HepG2 (cell line): ENCODE results near the gene MLLT11. TPM values are rescaled to one million over a fixed set of nuclear protein-coding genes. Genes with fewer than 3 reads are reported as not detected.
A peak's percentile ranks its signal among the peaks of the same experiment; 100 is the strongest.

Experiments
- GATAD2A ChIP-seq: IDR thresholded peaks from 2 replicates; pipeline ENCODE4 v1.6.1; 2016
- HMGA1 ChIP-seq: sonication (generic); formaldehyde crosslinking; conservative IDR thresholded peaks from 2 replicates; pipeline ENCODE4 v1.4.0; 2020; ENCODE audit warnings: missing genetic modification reagents
- HOXA9 ChIP-seq: sonication (generic); formaldehyde crosslinking; IDR thresholded peaks from 2 replicates; pipeline ENCODE4 v1.8.1; 2022; ENCODE audit warnings: missing genetic modification reagents, mild to moderate bottlenecking, moderate library complexity, borderline replicate concordance
- JDP2 ChIP-seq: sonication (generic); formaldehyde crosslinking; IDR thresholded peaks from 2 replicates; pipeline ENCODE4 v1.8.1; 2022; ENCODE audit warnings: missing genetic modification reagents, borderline replicate concordance
- KAT2B ChIP-seq: fragments of 150-350 bp; IDR thresholded peaks from 2 replicates; pipeline ENCODE4 v1.6.1; 2014; ENCODE audit warnings: low read depth, low read length, borderline replicate concordance
- MEIS1 ChIP-seq: sonication (generic); formaldehyde crosslinking; IDR thresholded peaks from 2 replicates; pipeline ENCODE4 v1.9.0; 2021; ENCODE audit warnings: mild to moderate bottlenecking, missing genetic modification reagents, moderate library complexity, borderline replicate concordance
- NFYB ChIP-seq: sonication (generic); formaldehyde crosslinking; IDR thresholded peaks from 2 replicates; pipeline ENCODE4 v1.4.0; 2020; ENCODE audit warnings: missing genetic modification reagents
- ZEB1 ChIP-seq: IDR thresholded peaks from 2 replicates; pipeline ENCODE4 v1.6.1; 2012; ENCODE audit warnings: mild to moderate bottlenecking, low read depth, inconsistent platforms; ENCODE audit not compliant: insufficient replicate concordance
- ZKSCAN5 ChIP-seq: sonication (generic); formaldehyde crosslinking; IDR thresholded peaks from 2 replicates; pipeline ENCODE4 v1.5.1; 2020; ENCODE audit warnings: mild to moderate bottlenecking, missing genetic modification reagents
- ZNF274 ChIP-seq: sonication (generic); formaldehyde crosslinking; IDR thresholded peaks from 2 replicates; pipeline ENCODE4 v1.5.1; 2020; ENCODE audit warnings: mild to moderate bottlenecking, missing genetic modification reagents
- ZNF552 ChIP-seq: sonication (generic); formaldehyde crosslinking; IDR thresholded peaks from 2 replicates; pipeline ENCODE4 v1.9.0; 2022; ENCODE audit warnings: missing genetic modification reagents, mild to moderate bottlenecking, borderline replicate concordance
- ZNF615 ChIP-seq: sonication (generic); formaldehyde crosslinking; IDR thresholded peaks from 2 replicates; pipeline ENCODE4 v1.5.0; 2020; ENCODE audit warnings: mild to moderate bottlenecking, missing genetic modification reagents, borderline replicate concordance
- ZNF616 ChIP-seq: sonication (generic); formaldehyde crosslinking; IDR thresholded peaks from 2 replicates; pipeline ENCODE4 v1.5.0; 2020; ENCODE audit warnings: low read depth, mild to moderate bottlenecking, missing genetic modification reagents
- ZNF775 ChIP-seq: sonication (generic); formaldehyde crosslinking; IDR thresholded peaks from 2 replicates; pipeline ENCODE4 v1.4.0; 2020; ENCODE audit warnings: missing genetic modification reagents, mild to moderate bottlenecking, moderate library complexity, borderline replicate concordance
- ZSCAN31 ChIP-seq: sonication (generic); formaldehyde crosslinking; IDR thresholded peaks from 2 replicates; pipeline ENCODE4 v1.5.0; 2020; ENCODE audit warnings: low read depth, mild to moderate bottlenecking, missing genetic modification reagents
- polyA plus RNA-seq, 8 experiments: library from polyadenylated mRNA; depleted of rRNA in 3 of 8; stranded (reverse) in 7 of 8; unstranded in 1 of 8; fragments of >200 nt; fragmentation: Illumina TruSeq in 4 of 8; extraction: Trizol in 4 of 8; gene quantifications; 2 replicates each; pipeline versions ENCODE4 v1.2.1 to v1.2.3, GENCODE V29; 2011 to 2016; ENCODE audit warnings: low read depth in 4 of 8, missing spikeins in 1 of 8, mixed read lengths in 1 of 8; ENCODE audit not compliant: insufficient read depth in 1 of 8
- total RNA-seq, 5 experiments: library from RNA; depleted of rRNA; stranded (reverse); fragments of >200 nt; fragmentation: Illumina TruSeq; extraction: Trizol; gene quantifications; 2 replicates each; pipeline ENCODE4 v1.2.3, GENCODE V29; 2016; ENCODE audit warnings: low read depth in 1 of 5
- TF ChIP-seq, protein P1 (sequence below): sonication (generic); formaldehyde crosslinking; IDR thresholded peaks from 2 replicates; pipeline ENCODE4 v1.5.0; 2020; ENCODE audit warnings: missing genetic modification reagents, mild to moderate bottlenecking, borderline replicate concordance
- TF ChIP-seq, protein P2 (sequence below): sonication (generic); formaldehyde crosslinking; IDR thresholded peaks from 2 replicates; pipeline ENCODE4 v1.4.0; 2020; ENCODE audit warnings: mild to moderate bottlenecking, missing genetic modification reagents
- TF ChIP-seq, protein P3 (sequence below): sonication (generic); formaldehyde crosslinking; IDR thresholded peaks from 2 replicates; pipeline ENCODE4 v1.8.1; 2023; ENCODE audit warnings: mild to moderate bottlenecking, missing genetic modification reagents

The MLLT11 gene
- total and polyA plus RNA-seq, 2 of the 13 experiments (the other 11 are each of a cell fraction or from before 2014, with no cell fraction given) = 0.21 to 0.22 TPM

DNA sequence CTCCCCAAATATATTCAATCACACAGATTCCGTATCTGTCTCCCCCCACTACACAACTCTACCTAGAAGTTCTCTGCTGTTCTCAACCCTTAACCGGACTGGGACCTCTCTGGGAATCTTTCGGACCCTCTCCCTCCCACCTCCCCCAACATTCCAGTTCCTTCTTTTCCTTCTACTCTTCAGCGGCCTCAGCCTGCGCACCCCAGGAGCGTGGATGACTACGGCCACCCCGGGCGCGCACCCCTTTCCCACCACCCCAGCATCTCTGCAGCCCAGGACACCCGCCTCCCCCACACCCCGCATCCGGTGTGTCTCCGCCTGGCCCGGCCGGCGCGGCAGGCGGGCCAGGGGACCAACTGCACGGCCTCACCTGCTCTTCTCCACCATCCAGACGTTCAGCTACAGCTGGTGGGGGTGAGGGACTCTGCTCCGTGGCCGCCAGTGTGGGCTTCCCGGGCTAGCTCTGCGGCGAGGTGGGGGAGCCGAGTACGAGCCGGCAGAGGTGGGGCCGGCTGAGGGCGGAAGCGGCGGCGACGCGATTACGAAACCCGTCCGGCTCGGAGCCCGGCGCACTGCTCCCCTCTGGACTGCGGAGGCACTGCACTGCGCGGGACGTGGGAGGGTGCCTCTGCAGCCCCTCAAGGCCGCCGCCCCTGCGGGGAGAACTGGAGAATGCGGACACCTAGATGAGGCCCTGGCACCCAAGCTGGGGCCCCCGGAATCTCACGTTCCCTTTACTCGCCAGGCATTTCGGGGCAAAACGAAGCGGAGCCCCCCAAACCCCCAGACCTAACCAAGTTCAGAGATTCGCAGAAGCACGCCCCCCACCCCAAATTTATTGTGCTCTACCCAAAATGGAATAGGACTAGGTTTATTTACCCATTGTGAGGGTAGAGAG is 839 bp upstream of the MLLT11 start, which contains the start of gene CDC42SE1 (continued):
- TF ChIP-seq ZNF775 (0 out of 2 replicates have a peak, but pooled peaks have one; percentile 71), ZNF615 (no peak), NFYB (CRISPR knock-in tag) (no peak), ZSCAN31 (CRISPR knock-in tag) (0 out of 2 replicates have a peak, but pooled peaks have one; percentile 53), JDP2 (CRISPR knock-in tag) (no peak), ZEB1 (peak; percentile 28), ZNF274 (CRISPR knock-in tag) (no peak; the same call in 1 of the 2 replicates), GATAD2A (CRISPR knock-in tag) (peak; percentile 68), ZNF616 (0 out of 2 replicates have a peak, but pooled peaks have one; percentile 62), ZNF552 (CRISPR knock-in tag) (no peak), MEIS1 (no peak; the same call in 1 of the 2 replicates), ZKSCAN5 (CRISPR knock-in tag) (no peak), HOXA9 (CRISPR knock-in tag) (no peak), HMGA1 (CRISPR knock-in tag) (no peak), KAT2B (no peak)
- TF ChIP-seq, protein P1, sequence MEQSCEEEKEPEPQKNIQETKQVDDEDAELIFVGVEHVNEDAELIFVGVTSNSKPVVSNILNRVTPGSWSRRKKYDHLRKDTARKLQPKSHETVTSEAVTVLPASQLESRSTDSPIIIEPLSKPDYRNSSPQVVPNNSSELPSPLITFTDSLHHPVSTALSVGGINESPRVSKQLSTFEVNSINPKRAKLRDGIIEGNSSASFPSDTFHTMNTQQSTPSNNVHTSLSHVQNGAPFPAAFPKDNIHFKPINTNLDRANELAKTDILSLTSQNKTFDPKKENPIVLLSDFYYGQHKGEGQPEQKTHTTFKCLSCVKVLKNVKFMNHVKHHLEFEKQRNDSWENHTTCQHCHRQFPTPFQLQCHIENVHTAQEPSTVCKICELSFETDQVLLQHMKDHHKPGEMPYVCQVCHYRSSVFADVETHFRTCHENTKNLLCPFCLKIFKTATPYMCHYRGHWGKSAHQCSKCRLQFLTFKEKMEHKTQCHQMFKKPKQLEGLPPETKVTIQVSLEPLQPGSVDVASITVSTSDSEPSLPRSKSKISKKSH = no peak
- TF ChIP-seq, protein P2, sequence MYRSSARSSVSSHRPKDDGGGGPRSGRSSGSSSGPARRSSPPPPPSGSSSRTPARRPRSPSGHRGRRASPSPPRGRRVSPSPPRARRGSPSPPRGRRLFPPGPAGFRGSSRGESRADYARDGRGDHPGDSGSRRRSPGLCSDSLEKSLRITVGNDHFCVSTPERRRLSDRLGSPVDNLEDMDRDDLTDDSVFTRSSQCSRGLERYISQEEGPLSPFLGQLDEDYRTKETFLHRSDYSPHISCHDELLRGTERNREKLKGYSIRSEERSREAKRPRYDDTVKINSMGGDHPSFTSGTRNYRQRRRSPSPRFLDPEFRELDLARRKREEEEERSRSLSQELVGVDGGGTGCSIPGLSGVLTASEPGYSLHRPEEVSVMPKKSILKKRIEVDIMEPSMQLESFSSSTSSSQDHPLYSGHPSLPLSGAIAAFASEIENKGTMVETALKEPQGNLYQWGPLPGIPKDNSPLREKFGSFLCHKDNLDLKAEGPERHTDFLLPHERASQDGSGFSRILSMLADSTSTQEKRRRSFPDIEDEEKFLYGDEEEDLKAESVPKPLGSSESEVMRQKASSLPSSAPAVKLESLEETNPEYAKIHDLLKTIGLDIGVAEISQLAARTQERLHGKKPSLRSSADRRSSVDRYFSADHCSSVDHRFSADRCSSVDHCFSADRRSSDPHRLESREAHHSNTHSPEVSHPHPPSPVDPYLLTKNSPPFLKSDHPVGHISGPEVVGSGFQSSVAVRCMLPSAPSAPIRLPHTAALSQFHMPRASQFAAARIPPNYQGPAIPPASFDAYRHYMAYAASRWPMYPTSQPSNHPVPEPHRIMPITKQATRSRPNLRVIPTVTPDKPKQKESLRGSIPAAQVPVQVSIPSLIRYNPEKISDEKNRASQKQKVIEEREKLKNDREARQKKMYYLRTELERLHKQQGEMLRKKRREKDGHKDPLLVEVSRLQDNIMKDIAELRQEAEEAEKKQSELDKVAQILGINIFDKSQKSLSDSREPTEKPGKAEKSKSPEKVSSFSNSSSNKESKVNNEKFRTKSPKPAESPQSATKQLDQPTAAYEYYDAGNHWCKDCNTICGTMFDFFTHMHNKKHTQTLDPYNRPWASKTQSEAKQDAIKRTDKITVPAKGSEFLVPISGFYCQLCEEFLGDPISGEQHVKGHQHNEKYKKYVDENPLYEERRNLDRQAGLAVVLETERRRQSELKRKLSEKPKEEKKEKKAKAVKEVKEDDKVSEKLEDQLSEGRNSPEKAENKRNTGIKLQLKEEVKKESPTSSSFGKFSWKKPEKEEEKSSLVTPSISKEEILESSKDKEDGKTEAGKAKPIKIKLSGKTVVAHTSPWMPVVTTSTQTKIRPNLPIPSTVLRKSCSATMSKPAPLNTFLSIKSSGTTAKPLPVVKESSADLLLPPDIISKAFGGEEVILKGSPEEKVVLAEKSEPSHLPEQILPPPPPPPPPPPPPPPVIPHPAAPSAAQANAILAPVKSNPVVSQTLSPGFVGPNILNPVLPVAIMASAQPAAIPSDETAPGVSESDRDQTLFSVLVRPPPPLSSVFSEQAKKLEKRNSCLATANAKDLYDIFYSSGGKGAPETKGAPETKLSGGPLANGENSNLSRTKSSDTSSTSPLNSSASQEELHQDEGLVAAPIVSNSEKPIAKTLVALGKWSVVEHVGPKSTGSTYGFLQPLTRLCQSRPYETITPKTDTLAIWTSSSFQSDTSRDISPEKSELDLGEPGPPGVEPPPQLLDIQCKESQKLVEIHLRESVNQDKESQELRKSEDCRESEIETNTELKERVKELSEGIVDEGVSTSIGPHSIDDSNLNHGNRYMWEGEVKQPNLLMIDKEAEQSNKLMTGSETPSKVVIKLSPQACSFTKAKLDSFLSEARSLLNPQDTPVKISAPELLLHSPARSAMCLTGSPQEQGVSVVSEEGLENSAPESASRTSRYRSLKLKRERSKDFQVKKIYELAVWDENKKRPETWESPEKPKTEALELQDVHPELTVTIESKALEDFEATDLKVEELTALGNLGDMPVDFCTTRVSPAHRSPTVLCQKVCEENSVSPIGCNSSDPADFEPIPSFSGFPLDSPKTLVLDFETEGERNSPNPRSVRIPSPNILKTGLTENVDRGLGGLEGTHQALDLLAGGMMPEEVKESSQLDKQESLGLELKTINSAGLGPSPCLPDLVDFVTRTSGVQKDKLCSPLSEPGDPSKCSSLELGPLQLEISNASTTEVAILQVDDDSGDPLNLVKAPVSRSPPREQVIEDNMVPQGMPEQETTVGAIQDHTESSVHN (CRISPR knock-in tag) = 0 out of 2 replicates have a peak, but pooled peaks have one; percentile 35
- TF ChIP-seq, protein P3, sequence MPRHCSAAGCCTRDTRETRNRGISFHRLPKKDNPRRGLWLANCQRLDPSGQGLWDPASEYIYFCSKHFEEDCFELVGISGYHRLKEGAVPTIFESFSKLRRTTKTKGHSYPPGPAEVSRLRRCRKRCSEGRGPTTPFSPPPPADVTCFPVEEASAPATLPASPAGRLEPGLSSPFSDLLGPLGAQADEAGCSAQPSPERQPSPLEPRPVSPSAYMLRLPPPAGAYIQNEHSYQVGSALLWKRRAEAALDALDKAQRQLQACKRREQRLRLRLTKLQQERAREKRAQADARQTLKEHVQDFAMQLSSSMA (CRISPR knock-in tag) = no peak
